Inflammatory macrophage treated with lipopolysaccharide for 4 hours (primary cell): Measurements from ENCODE around the gene TMEM259.
A peak's percentile ranks its signal among the peaks of the same experiment; 100 is the strongest.

Source experiments
- DNase-seq: peaks from one replicate; pipeline ENCODE4 v3.0.0-alpha.2; 2020

Gene TMEM259

DNA sequence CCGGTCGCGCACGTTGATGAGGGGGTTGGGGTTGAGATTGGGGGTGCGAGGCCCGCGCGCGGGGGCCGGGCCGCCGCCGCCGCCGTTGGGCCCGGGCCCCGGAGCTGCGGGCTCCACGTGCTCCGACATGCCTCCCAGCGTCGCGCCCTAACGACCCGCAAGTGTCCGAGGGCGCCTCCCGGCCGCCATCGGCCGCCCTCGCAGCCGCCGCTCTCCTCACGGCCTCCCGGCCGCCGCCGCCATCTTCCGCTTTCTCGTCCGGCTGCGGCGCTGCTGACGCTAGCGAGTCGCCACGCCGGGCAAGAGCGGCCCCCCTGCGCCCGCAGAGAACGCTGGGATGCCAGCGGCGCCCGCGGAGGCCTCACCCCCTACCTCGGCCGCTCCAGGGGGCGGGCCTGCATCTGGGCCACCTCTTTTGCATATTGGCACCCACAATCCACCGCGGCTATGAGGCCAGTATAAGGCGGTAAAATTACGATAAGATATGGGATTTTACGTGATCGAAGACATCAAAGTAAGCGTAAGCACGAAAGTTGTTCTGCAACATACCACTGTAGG lies at the start of gene TMEM259:
TMEM259 (minus strand) TSS at position 256 of the 558 bp plus-strand sequence; CDS start at position 129, 127 bp downstream.
- peak; percentile 98 for DNase-seq

DNA sequence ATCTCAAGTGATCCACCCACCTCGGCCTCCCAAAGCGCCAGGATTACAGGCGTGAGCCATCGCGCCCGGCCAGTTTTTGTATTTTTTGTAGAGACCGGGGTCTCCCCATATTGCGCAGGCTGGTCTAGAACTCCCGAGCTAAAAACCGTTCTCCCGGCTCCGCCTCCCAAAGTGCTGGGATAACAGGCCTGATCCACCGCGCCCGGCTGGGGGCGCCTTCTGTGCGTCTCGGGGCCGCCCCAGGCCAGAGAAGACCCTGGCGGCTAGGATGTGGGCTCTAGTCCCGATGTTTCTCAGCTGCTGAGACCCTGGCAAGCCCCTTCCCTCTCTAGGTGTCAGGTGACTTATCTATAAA lies 49.6 kb upstream of the TMEM259 start:
- DNase-seq: no peak

DNA sequence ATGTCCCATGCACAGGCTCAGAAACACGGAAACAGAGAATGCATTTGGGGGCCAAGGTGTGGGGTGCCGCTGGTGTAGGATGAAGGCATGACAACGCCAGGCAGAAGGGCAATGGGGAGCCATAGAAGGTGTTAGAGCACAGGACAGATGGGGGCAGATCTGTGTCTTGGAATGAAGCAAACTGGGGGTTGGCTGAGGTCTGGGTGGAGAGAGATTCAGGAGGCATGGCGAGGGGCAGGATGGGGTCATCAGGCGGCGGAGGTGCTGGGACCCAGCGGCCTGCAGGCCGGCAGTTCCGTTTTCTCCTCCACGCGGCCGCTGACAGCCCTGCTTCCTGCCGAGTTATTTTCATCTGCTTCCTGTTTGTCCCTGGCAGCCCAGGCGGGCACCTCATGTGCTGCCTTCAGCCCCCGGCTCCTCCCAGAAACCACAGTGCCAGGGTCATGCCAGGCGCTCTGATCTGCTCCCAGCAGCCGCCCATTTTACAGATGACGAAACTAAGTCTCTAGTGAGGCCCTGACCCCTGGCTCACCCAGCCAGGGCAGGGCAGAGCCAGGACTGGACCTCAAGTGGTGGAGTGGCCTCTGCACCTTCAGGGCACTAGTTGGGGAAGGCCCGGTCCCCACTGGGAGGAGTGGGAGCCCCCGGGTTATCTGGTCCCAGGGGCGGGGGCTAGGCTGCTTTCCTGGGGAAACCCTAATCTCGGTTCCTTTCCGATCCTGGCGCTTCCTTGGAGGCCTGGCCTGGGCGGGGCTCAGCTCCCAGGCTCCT lies 48.3 kb upstream of the TMEM259 start:
- DNase-seq: peak; percentile 94

DNA sequence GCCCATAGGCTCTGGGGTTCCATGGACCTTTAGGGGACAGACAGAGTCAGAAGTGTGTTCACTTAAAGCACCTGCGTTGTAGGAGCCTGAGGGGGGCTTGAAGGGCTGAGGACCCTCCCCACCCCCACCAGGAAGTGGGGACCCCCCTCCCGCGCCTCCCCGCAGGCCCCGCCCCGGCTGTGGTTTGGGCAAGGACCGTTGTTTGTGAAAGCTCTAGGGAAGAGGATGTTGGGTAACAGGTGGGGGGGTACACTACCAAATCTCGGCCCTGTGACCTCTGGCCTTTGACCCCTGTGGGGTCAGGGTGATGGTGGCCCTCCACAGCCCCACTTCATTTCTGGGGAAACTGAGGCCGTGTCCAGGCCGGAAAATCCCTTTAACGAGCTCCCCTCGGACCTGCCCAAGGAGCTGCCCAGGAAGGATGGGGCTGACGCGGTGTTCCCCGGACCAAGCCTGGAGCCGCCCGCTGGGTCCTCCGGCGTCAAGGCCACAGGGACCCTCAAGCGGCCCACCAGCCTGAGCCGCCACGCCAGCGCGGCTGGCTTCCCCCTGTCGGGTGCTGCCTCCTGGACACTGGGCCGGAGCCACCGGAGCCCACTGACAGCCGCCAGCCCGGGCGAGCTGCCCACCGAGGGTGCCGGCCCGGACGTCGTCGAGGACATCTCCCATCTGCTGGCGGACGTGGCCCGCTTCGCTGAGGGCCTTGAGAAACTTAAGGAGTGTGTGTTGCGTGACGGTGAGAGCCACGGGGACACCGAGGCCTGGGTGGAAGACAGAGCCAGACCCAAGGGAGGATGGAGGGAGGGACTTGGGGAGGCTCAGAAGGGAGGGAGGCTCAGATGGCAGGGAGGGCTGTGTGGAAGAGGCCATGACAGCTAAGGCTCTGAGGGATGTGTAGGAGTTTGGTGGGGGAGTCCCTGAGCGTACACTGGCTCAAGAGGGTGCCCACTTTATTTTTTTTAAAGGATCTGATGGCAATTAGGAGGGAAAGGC lies 47.4 kb upstream of the TMEM259 start:
- DNase-seq: peak; percentile 63

DNA sequence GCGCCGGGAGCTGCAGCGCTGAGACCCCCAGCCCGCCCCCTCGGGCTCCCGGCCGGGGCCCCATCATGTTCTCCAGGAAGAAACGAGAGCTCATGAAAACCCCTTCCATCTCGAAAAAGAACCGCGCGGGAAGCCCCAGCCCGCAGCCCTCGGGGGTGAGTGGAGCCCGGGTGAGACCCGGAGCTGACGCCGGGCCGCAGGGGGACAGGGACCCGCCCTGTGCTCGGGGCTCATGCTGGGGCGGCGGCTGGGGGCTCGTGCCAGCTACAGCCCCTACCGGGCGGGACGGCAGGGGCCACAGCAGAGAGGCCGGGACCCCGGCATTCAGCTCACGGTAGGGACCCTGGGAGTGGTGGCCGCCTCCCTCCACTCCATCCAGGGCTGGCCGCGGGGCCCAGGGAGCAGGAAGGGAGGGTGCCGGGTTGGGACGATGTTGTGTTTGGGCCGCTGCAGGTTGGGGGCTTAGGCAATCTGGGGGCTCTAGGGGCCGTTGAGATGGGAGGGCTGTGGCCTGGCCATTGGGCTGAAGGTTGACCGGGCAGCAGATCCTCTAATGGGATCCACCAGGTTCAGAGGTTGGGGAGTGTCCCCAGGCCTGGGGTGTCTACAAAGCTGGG lies 46.5 kb upstream of the TMEM259 start:
- DNase-seq: no peak

DNA sequence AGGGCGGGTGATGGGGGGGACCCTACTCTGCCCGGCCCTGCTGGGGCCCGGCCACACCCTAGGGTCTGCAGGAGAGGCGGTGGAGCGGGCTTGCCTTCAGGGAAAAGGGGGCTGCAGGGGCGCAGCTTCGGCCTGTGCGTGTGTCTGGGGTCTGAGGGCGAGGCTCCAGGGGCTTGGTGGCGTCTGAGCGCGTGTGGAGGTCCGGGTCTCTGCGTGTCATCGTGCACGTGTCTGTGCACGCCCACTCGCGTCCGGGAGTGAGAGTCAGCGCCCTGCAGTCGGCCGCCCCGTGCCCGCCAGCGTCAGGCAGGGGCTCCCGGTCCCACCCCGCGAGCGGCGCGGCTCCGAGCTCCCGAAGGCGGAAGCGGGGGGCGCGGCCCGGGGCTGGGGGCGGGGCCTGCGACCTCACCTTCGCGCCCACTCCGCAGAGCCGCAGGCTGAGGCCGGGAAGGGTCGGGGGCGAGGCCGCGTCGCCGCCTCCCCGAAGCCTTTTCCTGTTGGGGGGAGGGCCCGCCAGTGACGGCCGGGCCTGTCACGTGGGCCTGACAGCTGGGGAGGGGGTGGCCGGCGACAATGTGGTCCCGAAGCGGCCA lies 45.9 kb upstream of the TMEM259 start, which contains the start of gene ARHGAP45:
ARHGAP45 (plus strand) TSS at position 420 of the 593 bp plus-strand sequence. CDS start 239 bp downstream, outside the sequence.
- peak; percentile 72 for DNase-seq

DNA sequence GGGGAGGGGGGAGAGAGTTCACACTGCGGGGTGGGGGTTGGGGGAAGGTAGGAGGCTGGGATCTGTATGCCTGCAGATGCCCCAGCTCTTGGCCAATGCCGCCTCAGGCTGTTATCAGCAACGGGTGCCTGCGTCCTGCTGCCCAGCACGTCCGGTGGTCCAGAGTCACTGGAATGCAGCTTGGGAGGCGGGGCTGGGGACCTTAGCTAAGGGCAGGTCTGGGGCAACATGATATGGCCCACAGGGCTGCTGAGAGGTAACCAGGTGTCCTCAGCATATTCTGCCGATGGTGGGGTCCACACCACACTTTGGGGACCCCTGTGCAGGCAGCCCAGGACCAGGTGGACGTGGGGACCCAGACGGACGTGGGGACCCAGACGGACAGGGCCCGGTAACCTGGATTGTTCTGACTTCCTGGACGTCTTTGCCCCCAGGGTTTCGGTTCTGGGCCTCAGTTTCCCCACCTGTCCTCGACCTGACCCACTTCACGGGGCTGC lies 45.4 kb upstream of the TMEM259 start:
- no peak for DNase-seq

DNA sequence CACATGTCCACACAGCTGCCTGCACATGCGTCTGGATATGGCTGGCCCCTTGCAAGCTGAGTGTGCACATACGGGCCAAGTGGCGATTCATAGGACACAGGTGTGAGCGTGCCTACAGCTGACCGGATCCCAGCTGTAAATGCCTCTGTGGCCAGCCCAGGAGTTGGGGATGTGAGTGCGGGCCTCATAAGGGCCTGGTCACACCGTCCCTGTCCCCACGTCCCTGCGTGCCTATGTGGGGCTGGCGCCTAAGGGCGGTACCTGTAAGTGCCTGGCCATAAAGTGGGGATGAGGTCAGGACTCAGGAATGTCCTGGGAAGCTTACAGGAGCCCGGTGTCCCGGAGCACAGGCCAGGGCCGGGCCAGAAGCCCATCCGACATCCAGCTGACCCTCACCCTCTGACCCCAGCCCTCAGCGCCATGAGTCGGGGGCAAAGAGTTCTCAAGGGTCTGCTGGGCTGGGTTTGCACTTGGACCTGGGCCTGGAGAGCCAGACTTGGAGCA lies 44.7 kb upstream of the TMEM259 start:
- no peak for DNase-seq

DNA sequence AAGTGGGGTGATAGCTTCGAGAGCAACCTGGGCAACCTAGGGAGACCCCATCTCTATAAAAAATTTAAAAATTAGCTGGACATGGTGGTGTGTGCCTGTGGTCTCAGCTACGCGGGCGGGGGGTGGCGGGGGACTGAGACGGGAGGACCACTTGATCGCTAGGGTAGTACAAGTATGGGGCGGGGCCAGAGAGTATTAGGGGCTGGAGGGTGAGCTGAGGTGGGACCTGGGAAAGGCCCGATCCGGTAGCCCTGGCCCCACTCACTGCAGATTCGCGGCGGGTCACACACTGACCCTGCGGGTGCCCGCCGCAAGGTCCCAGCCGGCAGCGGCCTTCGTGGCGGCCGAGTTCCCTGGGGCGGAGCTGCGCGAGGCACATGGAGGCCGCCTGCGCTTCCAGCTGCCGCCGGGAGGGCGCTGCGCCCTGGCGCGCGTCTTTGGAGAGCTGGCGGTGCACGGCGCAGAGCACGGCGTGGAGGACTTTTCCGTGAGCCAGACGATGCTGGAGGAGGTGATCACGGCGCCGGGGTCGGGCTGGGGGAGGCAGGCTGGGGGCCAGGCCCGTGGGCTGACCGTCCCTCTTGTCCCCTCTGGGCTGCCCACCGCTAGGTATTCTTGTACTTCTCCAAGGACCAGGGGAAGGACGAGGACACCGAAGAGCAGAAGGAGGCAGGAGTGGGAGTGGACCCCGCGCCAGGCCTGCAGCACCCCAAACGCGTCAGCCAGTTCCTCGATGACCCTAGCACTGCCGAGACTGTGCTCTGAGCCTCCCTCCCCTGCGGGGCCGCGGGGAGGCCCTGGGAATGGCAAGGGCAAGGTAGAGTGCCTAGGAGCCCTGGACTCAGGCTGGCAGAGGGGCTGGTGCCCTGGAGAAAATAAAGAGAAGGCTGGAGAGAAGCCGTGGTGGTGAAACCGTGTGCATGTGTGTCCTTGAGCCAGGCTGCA lies 44.0 kb upstream of the TMEM259 start:
- peak; percentile 81 for DNase-seq

DNA sequence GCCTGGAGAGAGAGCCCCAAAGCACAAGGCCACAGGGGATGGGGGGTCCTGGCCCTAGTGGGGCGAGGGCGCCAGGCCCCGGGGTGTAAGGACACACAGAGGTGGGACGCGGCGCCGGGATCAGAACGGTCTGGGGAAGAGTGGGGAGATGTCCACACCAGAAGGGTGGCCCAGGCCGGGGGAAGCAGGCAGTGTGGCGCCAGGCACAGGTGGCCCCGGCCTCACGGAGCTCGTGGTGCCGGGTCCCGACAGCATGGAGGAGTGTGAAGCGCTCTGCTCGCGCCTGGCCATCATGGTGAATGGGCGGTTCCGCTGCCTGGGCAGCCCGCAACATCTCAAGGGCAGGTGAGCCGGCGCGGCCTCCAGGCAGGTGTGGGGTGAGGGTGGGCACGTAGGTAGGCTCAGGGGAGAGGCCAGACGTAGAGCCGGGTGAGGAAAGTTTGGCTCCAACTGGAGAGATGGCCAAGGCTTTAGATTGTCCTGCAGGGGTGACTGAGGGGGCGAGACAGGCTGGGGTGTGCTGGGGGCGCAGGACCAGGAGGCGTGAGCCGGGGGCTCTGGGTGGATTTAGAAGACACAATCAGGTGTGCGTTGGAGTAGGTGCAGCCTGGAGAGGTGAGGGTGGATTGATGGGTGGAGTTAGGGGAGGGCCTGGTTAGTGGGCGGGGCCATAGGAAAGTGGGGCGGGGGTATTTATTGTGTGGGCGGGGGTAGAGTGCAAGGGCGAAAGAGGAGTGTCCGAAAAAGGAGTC lies 43.2 kb upstream of the TMEM259 start:
- DNase-seq: no peak

DNA sequence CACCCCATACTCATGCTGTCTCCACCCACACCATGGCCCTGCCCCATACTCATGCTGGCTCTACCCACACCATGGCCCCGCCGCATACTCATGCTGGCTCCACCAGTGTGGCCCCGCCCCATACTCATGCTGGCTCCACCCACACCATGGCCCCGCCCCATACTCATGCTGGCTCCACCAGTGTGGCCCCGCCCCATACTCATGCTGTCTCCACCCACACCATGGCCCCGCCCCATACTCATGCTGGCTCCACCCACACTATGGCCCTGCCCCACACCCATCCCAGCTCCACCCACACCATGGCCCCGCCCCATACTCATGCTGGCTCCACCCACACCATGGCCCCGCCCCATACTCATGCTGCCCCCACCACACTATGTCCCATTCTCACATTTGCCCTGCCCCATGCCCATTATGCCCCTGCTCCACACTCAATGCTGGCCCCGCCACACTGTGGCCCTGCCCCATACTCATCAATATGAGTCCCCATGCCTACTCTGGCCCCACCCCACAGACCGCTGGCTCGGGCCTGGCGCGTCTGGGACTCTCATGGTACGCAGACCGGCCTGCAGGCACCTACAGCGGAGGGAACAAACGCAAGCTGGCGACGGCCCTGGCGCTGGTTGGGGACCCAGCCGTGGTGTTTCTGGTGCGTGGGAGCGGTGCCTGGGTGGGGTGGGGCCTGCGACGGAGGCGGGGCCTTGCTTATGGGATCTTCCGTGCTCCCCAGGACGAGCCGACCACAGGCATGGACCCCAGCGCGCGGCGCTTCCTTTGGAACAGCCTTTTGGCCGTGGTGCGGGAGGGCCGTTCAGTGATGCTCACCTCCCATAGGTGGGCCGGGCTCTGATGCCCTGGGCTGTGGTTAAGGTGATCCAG lies 42.3 kb upstream of the TMEM259 start:
- peak; percentile 77 for DNase-seq

DNA sequence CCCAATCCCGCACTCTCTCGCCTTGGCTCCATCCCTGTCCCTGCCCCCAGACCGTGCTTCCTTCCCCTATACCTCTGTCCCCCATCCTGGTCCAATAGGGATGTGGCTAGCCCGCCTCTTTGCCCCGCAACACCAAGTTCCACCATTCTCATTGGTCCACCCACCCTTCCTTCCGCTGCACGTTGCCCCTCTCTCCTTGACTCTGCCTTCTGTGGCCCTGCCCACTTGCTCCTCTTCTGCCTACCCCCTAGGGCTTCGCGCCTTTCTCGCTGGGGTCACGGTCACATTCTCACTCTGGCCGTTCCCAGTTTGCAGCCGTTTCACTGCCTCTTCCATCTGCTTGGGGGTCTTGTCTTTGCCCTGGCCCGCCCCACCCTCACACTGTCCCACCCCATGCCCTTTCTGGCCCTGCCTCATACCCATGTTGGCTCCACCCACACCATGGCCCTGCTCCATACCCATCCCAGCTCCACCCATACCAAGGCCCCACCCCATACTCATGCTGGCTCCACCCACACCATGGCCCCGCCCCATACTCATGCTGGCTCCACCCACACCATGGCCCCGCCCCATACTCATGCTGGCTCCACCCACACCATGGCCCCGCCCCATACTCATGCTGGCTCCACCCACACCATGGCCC lies 41.6 kb upstream of the TMEM259 start:
- no peak for DNase-seq

DNA sequence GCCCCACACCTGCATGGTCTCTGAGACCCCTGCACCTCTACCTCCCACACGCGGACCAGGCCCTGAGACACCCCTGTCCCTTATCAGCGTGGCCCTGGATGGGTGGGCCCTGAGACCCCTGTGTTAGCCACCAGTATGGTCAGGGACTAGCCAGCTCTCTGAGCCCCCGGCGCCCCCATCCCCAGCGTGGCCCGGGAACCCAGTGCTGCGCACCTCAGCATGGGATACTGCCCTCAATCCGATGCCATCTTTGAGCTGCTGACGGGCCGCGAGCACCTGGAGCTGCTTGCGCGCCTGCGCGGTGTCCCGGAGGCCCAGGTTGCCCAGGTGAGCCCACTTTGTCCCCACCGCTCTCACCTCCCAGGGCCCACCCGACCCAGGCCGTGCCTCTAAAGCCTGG lies 41.1 kb upstream of the TMEM259 start:
- DNase-seq: no peak

DNA sequence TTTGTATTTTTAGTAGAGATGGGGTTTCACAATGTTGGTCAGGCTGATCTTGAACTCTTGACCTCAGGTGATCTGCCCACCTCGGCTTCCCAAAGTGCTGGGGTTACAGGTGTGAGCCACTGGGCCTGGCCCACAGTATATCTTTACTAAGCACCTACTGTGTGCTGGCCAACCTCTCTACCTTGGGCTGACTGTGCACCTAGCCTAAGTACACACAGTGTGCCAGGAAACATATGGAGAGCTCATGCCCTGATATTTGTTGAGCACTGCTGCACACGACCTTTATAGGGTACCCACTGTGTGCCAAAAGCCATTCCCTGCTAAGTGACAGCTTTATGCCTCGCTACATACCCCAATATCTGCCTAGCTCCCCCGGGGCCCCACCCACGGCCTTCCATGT lies 39.8 kb upstream of the TMEM259 start:
- DNase-seq: no peak

DNA sequence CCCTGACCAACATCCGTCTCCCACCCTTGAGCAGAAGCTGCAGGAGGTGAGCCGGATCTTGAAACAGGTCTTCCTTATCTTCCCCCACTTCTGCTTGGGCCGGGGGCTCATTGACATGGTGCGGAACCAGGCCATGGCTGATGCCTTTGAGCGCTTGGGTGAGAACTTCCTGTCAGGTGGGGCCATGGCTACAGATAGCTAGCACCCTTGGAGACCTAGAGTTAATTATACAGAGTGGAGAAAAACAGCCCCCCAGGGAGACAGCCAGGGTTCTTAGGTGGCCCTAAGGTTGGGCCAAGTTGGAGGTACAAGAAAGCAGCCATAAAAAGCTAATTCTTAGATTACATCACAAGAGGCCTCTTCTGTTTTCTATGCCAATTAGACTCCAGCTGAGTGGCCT lies 37.2 kb upstream of the TMEM259 start:
- DNase-seq: no peak

DNA sequence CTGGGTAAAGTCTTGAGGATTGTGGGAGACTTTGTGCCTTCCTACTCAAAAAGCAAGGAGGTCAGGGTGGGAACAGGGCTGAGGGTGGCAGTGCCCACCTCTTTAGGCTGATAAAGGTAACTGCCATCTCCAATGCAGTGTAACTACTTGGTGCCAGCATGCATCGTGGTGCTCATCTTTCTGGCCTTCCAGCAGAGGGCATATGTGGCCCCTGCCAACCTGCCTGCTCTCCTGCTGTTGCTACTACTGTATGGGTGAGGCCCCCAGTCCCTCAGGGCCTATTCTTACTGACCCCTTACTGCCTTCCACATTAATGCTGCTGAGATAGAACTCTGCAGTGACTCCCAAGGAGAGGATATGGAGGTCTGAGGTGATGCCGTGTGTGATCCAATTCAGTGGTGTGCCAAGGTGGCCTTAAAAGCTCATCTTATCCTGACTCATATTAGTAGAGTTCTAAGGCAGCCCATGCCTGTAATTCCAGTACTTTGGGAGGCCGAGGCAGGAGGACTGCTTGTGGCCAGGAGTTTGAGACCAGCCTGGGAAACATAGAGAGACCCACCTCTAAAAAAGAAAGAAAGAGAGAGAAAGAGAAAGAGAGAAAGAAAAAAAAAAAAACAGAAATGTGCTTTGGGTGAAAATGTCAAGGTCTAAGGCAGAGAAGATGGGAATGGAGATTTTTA lies 36.4 kb upstream of the TMEM259 start:
- peak; percentile 46 for DNase-seq

DNA sequence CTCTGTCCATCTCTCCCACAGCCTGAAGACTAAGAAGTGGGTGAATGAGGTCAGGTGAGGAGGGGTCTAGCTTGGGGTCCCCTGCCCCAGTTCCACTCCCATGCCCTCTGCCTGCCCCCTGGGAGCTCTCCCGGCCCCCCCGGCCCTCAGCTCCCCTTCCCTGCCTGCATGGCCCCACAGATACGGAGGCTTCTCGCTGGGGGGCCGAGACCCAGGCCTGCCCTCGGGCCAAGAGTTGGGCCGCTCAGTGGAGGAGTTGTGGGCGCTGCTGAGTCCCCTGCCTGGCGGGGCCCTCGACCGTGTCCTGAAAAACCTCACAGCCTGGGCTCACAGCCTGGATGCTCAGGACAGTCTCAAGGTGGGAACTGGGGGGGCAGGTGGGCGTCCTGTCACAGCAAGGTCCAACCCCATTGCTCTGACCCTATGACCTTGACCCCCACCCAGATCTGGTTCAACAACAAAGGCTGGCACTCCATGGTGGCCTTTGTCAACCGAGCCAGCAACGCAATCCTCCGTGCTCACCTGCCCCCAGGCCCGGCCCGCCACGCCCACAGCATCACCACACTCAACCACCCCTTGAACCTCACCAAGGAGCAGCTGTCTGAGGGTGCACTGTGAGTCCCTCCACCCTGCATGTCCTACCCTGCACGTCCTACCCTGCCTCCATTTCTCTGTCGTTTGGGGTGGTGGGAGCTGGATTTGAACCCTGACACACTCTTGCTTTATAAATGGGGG lies 35.1 kb upstream of the TMEM259 start:
- no peak for DNase-seq
